Esophagus (tissue), 2 donors: ENCODE measurements around the gene ACTL8. TPM values are rescaled to one million over a fixed set of nuclear protein-coding genes. Genes with fewer than 3 reads are reported as not detected.

ENCODE experiments used
- H3K27ac ChIP-seq, 2 donors: one replicate each; pipeline ENCODE4 v1.5.1; 2013; ENCODE audit warnings: low read depth in 2 of 2, mild to moderate bottlenecking in 2 of 2, inconsistent platforms in 1 of 2, low read length in 1 of 2, moderate library complexity in 1 of 2
- H3K27me3 ChIP-seq, 2 donors: one replicate each; pipeline ENCODE4 v1.6.1; 2013; ENCODE audit warnings: low read length in 2 of 2, control low read depth in 1 of 2, mild to moderate bottlenecking in 1 of 2; ENCODE audit not compliant: insufficient read depth in 2 of 2, control insufficient read depth in 1 of 2
- H3K36me3 ChIP-seq, 2 donors: one replicate each; pipeline ENCODE4 v1.6.1; 2013; ENCODE audit warnings: low read length in 1 of 2; ENCODE audit not compliant: control insufficient read depth in 2 of 2, insufficient read depth in 2 of 2
- H3K4me1 ChIP-seq, 2 donors: one replicate each; pipeline ENCODE4 v1.6.1; 2013; ENCODE audit warnings: low read length in 1 of 2; ENCODE audit not compliant: control insufficient read depth in 2 of 2, insufficient read depth in 2 of 2
- H3K4me3 ChIP-seq, 2 donors: one replicate each; pipeline ENCODE4 v1.5.1; 2013; ENCODE audit warnings: low read length in 2 of 2, mild to moderate bottlenecking in 2 of 2, low read depth in 1 of 2, moderate library complexity in 1 of 2
- H3K9me3 ChIP-seq, 2 donors: one replicate each; pipeline ENCODE4 v1.6.1; 2013; ENCODE audit warnings: mild to moderate bottlenecking in 2 of 2, low read depth in 1 of 2, low read length in 1 of 2, moderate library complexity in 1 of 2; ENCODE audit not compliant: control insufficient read depth in 2 of 2, insufficient read depth in 1 of 2
- WGBS, 2 donors: extraction: QIAGEN DNeasy Blood & Tissue Kit; methylation state at CpG; one replicate each; pipeline ENCODE4 v1.1.7; 2013; 5-methylcytosine and 5-hydroxymethylcytosine counted together
- polyA plus RNA-seq, 2 donors: library from polyadenylated mRNA; stranded (reverse); fragments of 200-250 nt; gene quantifications; one replicate each; pipeline ENCODE4 v1.2.3, GENCODE V29; 2013
- donor health status: healthy with polysubstance abuse.
- donor health status: Bipolar disorder and iron deficiency.

The ACTL8 gene, protein sequence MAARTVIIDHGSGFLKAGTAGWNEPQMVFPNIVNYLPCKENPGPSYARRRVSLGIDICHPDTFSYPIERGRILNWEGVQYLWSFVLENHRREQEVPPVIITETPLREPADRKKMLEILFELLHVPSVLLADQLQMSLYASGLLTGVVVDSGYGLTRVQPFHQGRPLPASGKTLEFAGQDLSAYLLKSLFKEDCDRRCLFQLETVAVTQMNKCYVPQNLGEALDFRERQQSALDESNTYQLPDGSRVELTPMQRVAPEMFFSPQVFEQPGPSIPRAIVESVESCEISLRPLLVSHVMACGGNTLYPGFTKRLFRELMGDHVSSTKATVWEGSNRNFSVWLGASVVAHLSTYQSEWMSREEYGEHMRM
- under 1 TPM in 1 of 2 donors, not detected in 1; 0.12 TPM for polyA plus RNA-seq

DNA sequence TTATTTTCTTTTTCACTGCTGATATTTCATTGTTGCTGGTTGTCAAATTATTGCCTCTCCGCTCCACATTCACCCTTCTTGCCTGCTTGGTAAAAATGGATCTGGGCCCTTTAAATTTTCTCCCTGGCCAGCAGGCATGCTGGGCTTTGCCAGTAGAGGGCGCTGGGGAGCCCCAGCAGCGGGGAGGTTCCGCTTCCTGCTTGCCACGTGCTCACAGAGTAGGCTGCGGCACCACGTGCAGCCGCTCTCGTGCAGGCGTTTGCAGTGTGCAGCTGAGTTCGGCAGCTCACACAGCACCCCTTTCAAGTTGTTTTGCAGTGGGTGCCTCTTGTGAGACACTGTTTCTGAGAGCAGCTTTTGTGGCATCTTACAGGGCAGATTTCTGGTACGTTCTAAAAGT is at the start of gene ACTL8:
Gene ACTL8 (plus strand): TSS at position 214 of the 400 bp plus-strand sequence. CDS start 67,676 bp downstream, outside the sequence.
- no peaks in the 10 kb centered on the region for H3K27me3 ChIP-seq
- H3K36me3 ChIP-seq, result no peaks in the 10 kb centered on the region
- no peak within 1 kb of the TSS for H3K4me3 ChIP-seq
- WGBS, 2 donors, result 57 to 61% methylated on average over 12 of the region's 12 CpGs
- no peak within 1 kb of the TSS for H3K27ac ChIP-seq
- H3K9me3 ChIP-seq, result peaks cover 16 to 24% of the 10 kb centered on the region in 2 donors
- H3K4me1 ChIP-seq, result no peaks in the 10 kb centered on the region

DNA sequence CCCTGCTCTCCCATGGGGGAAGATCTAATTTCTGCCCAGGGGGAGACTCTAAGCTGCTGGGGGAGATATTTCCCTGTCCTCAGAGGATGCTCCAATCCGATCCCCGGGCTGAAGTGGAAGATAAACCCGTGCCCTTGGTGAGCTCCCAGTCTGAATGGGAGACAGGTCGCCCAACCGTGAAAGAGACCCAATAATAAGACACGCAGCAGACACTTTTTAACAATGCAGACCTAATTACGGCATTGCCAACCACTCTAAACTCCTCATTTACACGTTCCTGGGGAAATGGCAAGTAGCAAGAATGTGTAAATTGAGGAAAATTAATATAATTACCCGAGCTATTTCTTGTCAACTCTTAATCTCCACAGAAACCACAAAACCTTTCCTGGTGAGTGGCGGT is 48.7 kb upstream of the ACTL8 start:
- no peak overlapping the region for H3K27ac ChIP-seq
- no peaks in the 10 kb centered on the region for H3K36me3 ChIP-seq
- peaks cover 0 to 2% of the 10 kb centered on the region in 2 donors for H3K4me1 ChIP-seq
- no peaks in the 10 kb centered on the region for H3K27me3 ChIP-seq
- H3K9me3 ChIP-seq, result peaks cover 0 to 6% of the 10 kb centered on the region in 2 donors
- 63 to 75% methylated on average over 10 of the region's 10 CpGs for WGBS, 2 donors
- no peak overlapping the region for H3K4me3 ChIP-seq

DNA sequence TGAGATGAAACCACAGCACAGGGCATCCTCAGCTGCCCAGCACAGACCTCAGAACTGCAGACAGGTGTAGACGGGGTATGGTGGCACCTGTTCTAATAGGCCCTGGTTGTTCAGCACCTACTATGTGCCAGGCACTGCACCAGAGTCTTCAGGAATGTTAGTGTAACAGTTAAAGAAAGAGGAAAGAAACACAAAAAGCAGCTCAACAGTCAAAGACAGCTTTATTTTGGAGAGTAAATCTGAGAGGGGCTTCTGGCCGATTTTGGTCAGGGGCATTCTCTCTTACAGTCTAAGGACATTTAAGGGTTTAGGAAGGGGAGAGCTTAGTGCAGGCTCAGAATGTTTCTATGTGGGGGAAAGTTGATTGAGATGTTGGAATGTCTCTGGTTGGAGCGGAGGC is 45.2 kb upstream of the ACTL8 start:
- H3K4me3 ChIP-seq, result no peak overlapping the region
- H3K27ac ChIP-seq, result no peak overlapping the region
- WGBS, 2 donors, result 88 to 90% methylated on average over 3 of the region's 3 CpGs
- no peaks in the 10 kb centered on the region for H3K27me3 ChIP-seq
- H3K9me3 ChIP-seq, result peaks cover 0 to 6% of the 10 kb centered on the region in 2 donors
- no peaks in the 10 kb centered on the region for H3K36me3 ChIP-seq
- peaks cover 0 to 2% of the 10 kb centered on the region in 2 donors for H3K4me1 ChIP-seq

DNA sequence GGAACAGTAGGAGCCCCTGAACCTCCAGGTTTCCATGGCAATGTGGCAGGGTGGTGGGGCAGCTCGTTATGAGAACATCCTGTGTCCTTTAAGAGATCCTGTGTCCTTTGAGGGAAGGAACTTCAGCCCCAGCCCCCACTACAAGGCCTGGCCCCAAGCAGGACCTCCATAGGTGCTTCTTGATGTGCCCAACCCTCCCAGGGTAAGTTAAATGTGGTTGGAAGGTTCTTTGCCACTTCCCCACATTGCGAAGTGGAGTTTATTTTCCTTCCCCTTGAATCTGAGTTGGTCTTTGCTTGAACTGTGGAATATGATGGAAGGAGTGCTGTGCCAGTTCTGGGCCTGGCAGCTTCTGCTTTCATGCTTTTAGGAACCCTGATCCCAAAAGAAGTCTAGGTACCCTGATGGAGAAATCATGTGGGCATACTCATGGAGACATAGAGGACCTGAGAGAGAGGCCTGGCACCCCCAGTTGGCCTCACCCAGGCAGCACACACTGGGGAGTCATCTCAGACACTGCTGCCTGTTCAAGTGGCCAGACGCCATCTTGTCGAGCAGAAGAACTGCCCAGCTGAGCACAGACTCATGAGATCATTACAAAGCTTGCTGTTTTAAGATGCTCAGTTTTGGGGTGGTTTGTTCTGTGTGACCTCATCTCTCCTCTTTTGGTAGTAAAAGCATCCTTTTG is 44.1 kb upstream of the ACTL8 start:
- 74 to 80% methylated on average over 4 of the region's 4 CpGs for WGBS, 2 donors
- Histone ChIP-seq H3K36me3 (no peaks in the 10 kb centered on the region), H3K4me1 (peaks cover 0 to 2% of the 10 kb centered on the region in 2 donors), H3K4me3 (no peak overlapping the region), H3K9me3 (peaks cover 0 to 6% of the 10 kb centered on the region in 2 donors), H3K27me3 (no peaks in the 10 kb centered on the region), H3K27ac (no peak overlapping the region)

DNA sequence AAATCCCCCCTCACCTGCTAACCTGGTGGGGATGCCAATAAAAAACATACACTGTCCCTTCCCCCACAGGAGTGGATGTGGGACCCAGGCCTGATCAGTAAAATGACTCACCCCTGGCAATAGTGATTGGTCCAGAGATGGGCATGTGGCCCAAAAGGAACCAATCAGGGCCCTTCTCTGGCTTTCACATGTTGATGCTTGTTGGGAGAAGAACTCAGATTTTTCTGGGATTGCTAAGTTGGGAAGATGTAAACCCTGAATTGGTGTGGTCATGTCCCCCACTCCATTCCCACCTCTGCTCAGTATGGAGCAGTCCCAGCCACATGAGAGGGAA is 43.6 kb upstream of the ACTL8 start:
- Histone ChIP-seq H3K36me3 (no peaks in the 10 kb centered on the region), H3K9me3 (peaks cover 0 to 6% of the 10 kb centered on the region in 2 donors), H3K4me3 (no peak overlapping the region), H3K4me1 (peaks cover 0 to 2% of the 10 kb centered on the region in 2 donors), H3K27ac (no peak overlapping the region), H3K27me3 (no peaks in the 10 kb centered on the region)

DNA sequence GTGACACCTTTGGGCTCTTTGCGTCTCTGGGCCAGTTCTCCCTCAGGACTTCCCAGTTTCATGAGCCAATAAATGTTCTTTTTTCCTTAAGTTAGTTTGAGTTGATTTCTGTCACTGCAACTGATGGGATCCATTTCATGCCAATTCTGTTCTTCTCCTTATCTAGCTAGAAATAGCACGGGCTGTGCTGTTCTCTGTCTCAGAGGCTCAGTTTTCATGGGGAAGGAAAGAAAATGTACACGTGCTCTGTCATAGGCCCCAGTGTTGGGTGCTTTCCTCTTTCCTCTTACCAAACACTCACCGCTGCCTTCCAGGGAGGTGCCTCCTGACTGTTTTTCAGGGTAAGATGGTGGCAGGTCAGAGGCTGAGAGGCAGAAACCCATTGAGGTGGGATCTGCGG is 43.2 kb upstream of the ACTL8 start:
- Histone ChIP-seq H3K9me3 (peaks cover 0 to 6% of the 10 kb centered on the region in 2 donors), H3K27me3 (no peaks in the 10 kb centered on the region), H3K27ac (no peak overlapping the region), H3K4me1 (peaks cover 0 to 2% of the 10 kb centered on the region in 2 donors), H3K36me3 (no peaks in the 10 kb centered on the region), H3K4me3 (no peak overlapping the region)
- WGBS, 2 donors, result 87 to 89% methylated on average over 5 of the region's 5 CpGs

DNA sequence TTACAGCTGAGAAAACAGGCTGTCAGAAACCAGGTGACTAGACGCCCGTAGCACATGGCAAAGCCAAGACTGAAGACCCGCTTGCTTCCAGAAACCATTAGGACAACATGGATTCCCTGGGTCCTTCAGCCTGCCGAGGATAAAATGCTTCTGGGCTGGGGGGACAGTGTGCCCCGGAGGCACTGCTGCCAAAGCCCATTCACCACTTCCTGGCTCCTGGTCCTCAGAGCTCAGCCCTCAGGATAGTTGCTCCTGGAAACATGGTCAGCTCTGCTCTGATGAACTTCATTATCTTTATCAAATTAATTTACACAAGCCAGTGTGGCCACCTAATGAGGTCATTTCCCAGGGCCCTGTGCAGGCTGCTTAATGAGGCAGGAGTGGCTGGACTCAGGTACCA is 41.1 kb upstream of the ACTL8 start:
- H3K27ac ChIP-seq, result no peak overlapping the region
- no peak overlapping the region for H3K4me3 ChIP-seq
- H3K9me3 ChIP-seq, result peaks cover 0 to 6% of the 10 kb centered on the region in 2 donors
- no peaks in the 10 kb centered on the region for H3K27me3 ChIP-seq
- 66 to 72% methylated on average over 5 of the region's 5 CpGs for WGBS, 2 donors
- H3K36me3 ChIP-seq, result no peaks in the 10 kb centered on the region
- H3K4me1 ChIP-seq, result peaks cover 0 to 2% of the 10 kb centered on the region in 2 donors

DNA sequence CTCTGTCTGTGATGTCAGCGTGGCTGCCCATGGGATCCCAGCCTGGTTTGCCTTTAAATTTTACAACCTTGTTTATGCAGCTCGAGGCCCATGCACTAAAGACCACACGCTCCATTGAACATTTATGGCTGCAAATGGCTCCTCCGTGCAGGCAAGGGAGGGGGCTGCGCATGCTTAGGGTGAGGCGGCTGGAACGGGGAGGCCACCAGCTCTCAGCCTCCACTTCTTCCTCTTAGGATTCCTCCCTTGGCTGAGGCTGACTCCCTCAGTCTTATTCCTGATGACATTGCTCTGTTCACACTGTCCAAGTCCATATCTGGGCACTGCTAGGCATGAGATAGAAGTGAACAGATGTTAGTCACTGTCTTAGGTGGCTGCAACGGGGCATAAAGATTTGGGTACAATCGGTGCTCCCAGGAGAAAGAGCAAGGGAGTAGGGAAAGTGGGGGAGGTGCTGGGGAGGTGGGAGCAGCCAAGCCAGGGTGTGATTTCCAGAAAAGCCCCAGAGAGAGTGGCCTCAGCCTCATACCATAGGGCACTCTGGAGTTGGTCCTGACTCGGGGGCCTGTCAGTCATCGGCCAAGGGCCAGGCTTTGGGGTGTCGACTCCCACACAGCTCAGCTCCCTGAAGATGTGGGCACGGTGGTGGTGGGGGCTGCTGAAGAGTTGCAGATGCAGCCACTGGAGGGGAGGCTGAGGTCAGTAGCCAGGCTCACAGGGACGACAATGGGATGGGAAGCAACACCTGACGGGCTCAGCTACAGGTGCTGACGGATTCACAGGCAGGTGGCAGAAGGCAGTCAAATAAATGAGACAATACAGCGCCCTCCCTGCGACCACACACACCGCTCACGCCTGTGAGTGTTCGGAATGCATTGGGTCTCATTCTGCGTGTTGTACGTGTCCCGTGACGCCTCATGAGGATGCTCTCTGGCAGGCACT is 37.3 kb upstream of the ACTL8 start:
- H3K27ac ChIP-seq, result no peak overlapping the region

DNA sequence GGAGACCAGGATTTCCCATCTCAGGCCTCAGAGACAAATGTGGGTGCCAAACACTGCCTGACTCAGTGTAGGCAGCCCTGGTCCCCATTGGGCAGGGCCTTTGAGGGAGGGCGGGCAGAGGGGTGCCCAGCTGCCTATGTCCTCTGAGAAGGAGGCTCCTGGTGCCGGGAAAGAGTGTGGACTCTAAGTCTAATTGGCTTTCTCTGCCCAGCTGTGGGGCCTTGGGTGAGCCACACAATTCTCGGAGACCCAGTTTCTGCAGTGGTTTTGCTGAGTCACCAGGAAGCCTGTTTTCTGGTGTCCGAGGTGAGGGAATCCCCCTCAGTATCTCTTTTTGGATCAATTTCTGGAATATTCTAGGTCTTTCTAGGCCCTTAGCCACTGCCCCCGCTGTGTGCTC is 35.3 kb upstream of the ACTL8 start:
- Histone ChIP-seq H3K27me3 (no peaks in the 10 kb centered on the region), H3K27ac (no peak overlapping the region), H3K9me3 (no peaks in the 10 kb centered on the region), H3K36me3 (no peaks in the 10 kb centered on the region), H3K4me1 (no peaks in the 10 kb centered on the region), H3K4me3 (no peak overlapping the region)
- WGBS, 2 donors, result 76 to 77% methylated on average over 5 of the region's 5 CpGs

More for the DNA sequence above, 37.3 kb upstream of the ACTL8 start:
- Histone ChIP-seq H3K36me3 (no peaks in the 10 kb centered on the region), H3K27me3 (no peaks in the 10 kb centered on the region), H3K4me1 (no peaks in the 10 kb centered on the region), H3K9me3 (no peaks in the 10 kb centered on the region), H3K4me3 (no peak overlapping the region)
- WGBS, 2 donors, result 69 to 75% methylated on average over 25 of the region's 25 CpGs
